ENCODE data around the gene PTPRZ1.

Gene PTPRZ1

DNA sequence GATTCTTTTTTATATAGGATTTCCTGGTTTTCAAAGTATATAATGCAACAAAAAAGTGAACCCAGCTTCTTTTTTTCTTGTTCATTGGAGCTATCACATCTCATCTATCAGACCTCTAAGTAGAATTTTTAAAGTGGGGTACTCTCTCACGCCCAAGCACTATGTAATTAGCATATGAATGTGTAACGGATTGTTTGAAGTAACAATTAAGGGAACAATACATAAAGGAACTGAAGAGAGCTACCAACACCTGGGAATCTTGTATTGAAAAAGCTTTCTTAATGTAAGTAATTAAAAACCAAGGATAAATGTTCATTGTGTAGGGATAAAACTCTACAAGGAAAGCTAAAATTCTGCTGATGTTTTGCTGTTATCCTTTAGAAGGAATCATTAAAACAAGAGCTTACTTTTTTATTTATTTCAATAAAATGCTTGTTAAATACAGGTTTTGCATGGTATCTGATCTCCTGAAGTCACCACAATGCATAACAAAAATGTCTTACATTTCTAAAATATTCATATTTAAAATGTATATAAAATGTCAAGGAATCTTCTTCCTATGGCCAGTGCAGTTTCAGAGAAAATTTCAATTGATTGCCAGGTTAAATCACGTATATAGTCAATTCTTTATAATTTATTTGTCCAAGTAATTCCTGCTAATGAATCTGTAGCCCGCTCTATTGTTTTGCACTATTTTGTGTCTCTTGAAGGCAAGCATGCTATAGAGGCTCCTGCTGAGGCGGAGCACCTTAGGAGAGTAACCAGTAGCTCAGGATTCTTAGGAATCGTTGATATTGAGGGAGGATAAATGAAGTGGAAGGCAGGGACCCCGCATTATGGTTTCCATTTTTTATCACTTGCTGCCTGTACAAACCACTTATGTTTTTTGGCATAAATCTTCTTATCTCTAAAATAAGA is 51.6 kb downstream of the PTPRZ1 start:
- H3K4me3 Mint-ChIP-seq = no peak overlapping the region

DNA sequence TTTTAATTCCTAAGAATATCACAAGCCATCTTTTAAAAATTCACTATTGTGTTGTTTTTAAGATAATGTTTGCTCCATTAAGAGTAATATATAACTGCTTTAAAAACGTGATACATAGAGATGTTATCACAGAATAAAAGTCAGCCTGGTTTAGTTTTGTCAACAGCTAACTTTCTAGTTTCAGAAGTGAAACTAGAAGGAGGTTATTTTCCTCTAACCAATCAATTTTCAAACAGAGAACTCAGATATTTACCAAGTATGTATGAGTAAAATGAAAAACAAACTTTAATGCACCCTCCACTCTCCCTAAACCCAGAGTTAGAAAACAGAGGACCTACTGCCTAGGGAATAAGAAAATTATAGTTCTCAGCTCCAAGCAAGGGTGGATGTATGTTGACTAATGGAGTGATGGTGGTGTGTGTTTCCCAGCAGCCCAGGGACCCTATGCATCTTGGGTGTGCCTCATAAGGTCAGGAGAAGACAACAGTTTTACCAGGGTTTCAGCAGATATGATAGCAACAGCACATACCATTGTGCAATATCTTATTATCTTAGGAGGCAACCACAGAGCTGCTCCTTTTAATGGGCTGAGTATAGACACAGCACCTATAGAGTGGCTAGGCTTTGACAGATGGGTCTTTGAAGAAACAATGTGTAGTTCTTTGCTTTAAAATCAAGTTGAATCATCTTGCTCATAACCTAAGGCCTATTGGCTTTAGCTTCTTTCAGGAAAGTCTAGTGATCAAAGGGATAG is 58.4 kb downstream of the PTPRZ1 start:
- no peak for DNase-seq
- H3K27ac Mint-ChIP-seq = no peak overlapping the region
- H3K9me3 Mint-ChIP-seq = no peaks in the 10 kb centered on the region
- H3K27me3 Mint-ChIP-seq = no peaks in the 10 kb centered on the region
- ATAC-seq = no peak
- no peaks in the 10 kb centered on the region for H3K4me1 Mint-ChIP-seq
- H3K4me3 Mint-ChIP-seq = no peak overlapping the region

More for the DNA sequence above, 51.6 kb downstream of the PTPRZ1 start:
- Mint-ChIP-seq H3K27ac (no peak overlapping the region), H3K27me3 (no peaks in the 10 kb centered on the region), H3K4me1 (no peaks in the 10 kb centered on the region), H3K9me3 (no peaks in the 10 kb centered on the region)
- no peak for DNase-seq
- ATAC-seq = no peak

DNA sequence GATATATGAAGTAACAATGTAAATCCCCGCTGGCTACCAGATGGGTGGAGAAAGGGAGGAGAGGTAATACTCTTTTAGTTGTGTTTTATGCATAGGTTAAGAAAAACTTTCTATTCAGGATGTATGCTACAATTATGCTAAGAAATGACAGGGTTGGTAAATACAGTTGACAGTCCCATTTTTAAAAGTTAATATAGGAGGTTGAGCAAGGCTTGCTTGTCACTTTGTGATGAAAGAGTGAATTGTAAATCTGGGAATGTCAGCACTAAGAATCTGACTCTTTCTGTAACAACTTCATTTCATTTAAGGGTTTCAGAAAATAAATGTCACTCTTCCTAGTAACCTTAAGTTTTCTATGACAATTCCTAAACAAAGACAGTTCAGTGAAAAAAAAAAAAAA is 59.8 kb downstream of the PTPRZ1 start:
- Mint-ChIP-seq H3K4me1 (no peaks in the 10 kb centered on the region), H3K27ac (no peak overlapping the region), H3K4me3 (no peak overlapping the region), H3K27me3 (no peaks in the 10 kb centered on the region), H3K9me3 (peaks cover 0 to 3% of the 10 kb centered on the region in 2 donors)
- DNase-seq (no peak), ATAC-seq (no peak)

DNA sequence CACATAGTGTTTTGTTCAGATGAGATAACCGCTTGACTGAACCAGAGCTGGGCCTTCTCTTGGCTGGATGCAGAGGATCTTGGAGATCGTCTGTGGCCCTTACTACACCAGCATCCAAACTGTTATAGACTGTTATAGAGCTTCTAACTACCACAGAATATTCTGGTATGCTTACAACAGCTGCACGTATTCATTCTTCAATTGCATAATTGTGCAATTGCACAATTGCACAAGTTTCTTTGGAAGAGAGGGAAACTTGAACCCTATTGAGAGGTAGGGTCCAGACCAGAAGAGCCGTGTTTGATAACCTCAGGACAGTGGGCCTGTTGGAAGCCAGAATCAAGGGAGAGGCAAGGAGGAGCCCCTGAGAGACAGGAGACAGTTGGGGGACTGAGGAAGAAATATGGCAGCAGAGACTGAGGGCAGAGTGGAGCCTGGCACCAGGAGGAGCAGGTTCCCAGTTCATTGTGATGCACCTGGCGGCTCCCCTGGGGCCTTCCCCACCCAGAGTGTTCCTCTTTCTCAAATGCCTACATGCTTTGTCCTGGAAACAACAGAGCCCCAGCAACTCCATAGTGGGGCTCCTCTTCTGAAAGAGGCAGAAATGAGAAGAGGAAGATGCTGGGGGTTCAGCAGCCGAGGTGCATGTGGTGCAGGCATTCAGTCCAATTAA is 64.1 kb downstream of the PTPRZ1 start:
- Mint-ChIP-seq H3K4me1 (no peaks in the 10 kb centered on the region), H3K27me3 (no peaks in the 10 kb centered on the region), H3K27ac (no peak overlapping the region), H3K4me3 (no peak overlapping the region), H3K9me3 (peaks cover 0 to 3% of the 10 kb centered on the region in 2 donors)
- no peak for ATAC-seq
- no peak for DNase-seq

DNA sequence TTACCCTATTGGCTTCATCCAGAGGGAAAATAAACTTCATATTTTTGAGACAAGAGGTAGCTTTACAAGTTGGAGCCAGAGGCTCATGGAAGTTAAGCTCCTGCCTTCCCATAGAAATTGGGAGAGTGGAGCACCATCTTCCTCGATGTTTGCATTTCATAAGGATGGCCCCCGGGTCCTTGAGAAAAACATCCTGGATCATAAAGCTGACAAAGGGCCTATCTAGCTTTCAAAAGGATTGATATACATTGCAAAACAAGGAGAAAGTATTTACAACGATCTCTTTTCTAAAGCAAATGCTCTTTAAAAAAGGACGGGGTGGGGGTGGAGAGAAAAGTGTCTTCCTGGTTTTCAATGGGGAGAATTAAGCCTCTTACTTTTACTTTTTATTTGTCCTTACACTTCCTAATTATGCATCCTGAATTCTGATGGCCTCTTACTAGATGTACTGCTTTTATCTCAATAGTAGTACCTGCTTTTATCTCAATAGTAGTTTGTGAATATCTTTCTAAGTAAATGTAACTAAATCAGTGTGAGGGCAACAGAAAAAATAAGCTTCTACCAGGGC is 65.6 kb downstream of the PTPRZ1 start:
- no peak for ATAC-seq
- no peak overlapping the region for H3K27ac Mint-ChIP-seq
- no peak overlapping the region for H3K4me3 Mint-ChIP-seq
- peaks cover 0 to 3% of the 10 kb centered on the region in 2 donors for H3K9me3 Mint-ChIP-seq
- no peaks in the 10 kb centered on the region for H3K4me1 Mint-ChIP-seq
- no peak for DNase-seq
- H3K27me3 Mint-ChIP-seq = no peaks in the 10 kb centered on the region

DNA sequence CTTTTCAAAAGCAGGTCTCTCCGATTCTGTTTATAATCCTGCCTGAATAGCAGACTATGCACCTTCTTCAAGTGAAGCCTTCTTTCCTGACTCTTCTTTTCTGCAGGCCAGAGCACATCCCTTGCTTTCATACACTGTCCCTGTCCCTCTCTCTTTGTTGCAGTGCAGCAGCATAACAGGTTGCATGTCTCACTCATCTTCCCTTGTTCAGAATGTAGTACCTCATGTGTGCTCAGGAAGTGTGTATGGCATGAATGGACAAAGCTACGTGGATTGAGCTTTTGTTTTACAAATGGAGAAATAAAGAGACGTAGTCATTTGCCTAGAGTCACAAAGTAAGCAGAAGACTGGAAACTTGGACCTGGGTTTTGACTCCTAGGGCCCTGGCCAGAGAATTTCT is 68.0 kb downstream of the PTPRZ1 start:
- no peaks in the 10 kb centered on the region for H3K4me1 Mint-ChIP-seq
- DNase-seq = no peak
- H3K27ac Mint-ChIP-seq = no peak overlapping the region
- peaks cover 0 to 3% of the 10 kb centered on the region in 2 donors for H3K9me3 Mint-ChIP-seq
- ATAC-seq = no peak
- no peaks in the 10 kb centered on the region for H3K27me3 Mint-ChIP-seq
- no peak overlapping the region for H3K4me3 Mint-ChIP-seq

GRCh38 chr7:121941830-121942229 is 68.9 kb downstream of the PTPRZ1 start:
- no peak overlapping the region for H3K4me3 Mint-ChIP-seq
- no peak for DNase-seq
- no peak overlapping the region for H3K27ac Mint-ChIP-seq
- no peak for ATAC-seq
- no peaks in the 10 kb centered on the region for H3K4me1 Mint-ChIP-seq
- H3K27me3 Mint-ChIP-seq = no peaks in the 10 kb centered on the region
- peaks cover 0 to 3% of the 10 kb centered on the region in 2 donors for H3K9me3 Mint-ChIP-seq

DNA sequence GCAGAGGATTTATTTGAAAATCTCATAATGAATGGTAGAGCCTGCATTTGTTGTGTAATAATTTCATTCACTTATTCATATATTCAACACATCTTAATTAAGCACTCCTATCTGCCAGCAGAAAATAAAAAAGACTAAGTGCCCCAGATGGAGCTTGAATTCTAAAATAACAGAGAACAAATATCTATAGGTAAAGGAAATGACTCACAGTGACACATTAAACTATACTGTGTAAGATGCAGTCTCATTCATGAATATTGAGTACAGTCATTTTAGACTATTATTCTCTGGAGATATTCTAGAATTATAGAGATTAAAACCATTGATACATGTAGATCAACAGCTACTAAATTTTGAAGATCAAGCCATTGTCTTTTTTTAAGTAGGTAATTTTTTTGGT is 72.1 kb downstream of the PTPRZ1 start:
- no peak overlapping the region for H3K27ac Mint-ChIP-seq
- H3K9me3 Mint-ChIP-seq = peaks cover 7 to 8% of the 10 kb centered on the region in 2 donors
- no peaks in the 10 kb centered on the region for H3K4me1 Mint-ChIP-seq
- DNase-seq (no peak), ATAC-seq (no peak)
- no peaks in the 10 kb centered on the region for H3K27me3 Mint-ChIP-seq
- H3K4me3 Mint-ChIP-seq = no peak overlapping the region

DNA sequence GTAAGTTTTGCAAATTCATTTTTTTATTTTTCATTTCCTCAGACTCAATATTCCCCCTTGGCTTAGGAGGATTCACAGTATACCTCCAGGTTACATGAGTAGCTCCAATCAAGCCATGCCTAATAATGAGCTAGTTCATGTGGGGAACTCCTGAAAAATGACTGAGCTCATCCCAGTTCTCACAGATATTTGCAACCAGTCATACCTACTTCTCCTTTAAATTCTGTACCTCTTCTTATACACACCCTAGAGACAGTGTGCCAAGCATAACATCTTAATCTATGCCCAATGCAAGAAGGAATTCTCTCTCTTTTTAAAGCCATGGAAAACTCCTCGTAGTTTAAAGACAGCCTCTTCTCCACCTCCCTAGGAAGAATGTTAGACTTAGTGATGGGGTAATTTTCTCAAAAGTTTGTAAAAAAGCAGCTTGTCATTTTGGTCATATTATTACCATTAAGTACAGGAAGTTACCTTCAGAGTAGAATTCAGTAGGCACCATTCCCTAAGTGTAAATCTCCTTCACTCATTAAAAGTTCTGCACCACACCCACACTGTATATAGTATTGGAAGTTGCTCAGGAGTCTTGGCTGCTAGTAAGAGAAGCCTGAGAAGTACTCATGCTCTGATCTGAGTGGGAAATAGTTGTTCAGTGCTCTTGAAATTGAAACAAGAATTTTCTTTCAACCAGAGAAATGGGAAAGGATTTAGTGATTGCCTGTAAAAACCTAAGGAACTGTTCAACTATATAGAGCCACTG is 72.7 kb downstream of the PTPRZ1 start:
- Mint-ChIP-seq H3K4me1 (no peaks in the 10 kb centered on the region), H3K4me3 (no peak overlapping the region), H3K27ac (no peak overlapping the region), H3K27me3 (no peaks in the 10 kb centered on the region), H3K9me3 (peaks cover 8% of the 10 kb centered on the region in 2 donors)
- ATAC-seq = no peak
- no peak for DNase-seq

DNA sequence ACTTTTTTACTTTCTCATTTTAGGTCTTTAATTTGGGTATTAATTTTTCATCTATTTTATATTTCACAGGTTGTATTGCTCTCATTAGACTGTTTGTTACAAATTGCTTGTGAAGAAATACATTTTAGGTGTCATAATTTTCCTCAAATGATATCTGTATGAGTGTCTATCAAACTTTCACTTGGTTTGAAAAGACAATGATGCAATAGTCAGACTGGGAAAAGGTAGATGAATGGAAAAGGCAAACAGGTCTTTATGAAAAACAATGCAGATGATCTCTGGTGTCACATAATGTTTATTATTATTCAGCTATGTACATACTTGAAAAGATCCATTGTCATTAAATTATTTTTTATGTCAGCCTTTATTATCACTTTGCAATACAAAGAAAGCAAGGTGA is 80.2 kb downstream of the PTPRZ1 start:
- ATAC-seq = no peak
- peaks cover 8 to 19% of the 10 kb centered on the region in 2 donors for H3K9me3 Mint-ChIP-seq
- H3K4me1 Mint-ChIP-seq = no peaks in the 10 kb centered on the region
- no peak for DNase-seq
- H3K27ac Mint-ChIP-seq = no peak overlapping the region
- H3K27me3 Mint-ChIP-seq = no peaks in the 10 kb centered on the region
- no peak overlapping the region for H3K4me3 Mint-ChIP-seq

DNA sequence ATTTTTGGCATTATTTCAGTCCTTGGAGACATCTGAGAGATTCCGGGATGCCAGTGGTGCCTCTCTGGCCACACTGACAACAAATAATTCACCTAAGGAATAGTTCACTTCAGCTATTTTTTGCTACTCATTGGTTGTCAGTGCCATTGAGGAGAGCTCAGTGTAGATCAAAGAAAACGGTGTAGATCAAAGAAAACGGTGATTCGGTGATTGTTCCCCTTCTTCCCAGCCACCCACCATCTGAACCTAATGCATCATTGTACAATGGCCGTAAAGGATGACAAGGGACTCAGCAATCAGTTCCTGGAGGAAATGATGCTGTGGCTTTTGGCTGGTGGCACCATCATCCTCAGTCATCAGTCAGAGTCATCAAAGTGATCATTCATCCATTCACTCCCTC is 80.6 kb downstream of the PTPRZ1 start:
- Mint-ChIP-seq H3K9me3 (peaks cover 8 to 23% of the 10 kb centered on the region in 2 donors), H3K4me3 (no peak overlapping the region)

DNA sequence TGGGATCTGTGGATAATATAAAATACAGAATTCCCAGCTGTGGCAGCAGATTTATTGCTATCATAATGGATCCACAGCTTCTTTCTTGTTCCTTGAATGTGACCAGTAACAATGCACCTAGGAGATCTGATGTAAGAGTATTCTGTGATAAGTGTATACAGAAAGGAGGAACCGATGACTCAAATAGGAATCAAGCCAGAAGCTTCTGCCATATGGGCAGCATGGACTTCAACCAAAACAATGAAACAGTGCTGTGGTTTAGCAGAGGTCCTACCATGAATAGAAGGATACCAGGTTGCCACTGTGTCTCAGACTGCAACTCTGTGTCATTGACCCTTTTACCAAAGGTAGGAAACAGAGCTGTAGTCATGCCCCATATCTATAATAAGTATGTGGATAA is 81.8 kb downstream of the PTPRZ1 start:
- DNase-seq (no peak), ATAC-seq (no peak)
- no peaks in the 10 kb centered on the region for H3K27me3 Mint-ChIP-seq
- no peak overlapping the region for H3K27ac Mint-ChIP-seq
- H3K4me1 Mint-ChIP-seq = no peaks in the 10 kb centered on the region
- H3K9me3 Mint-ChIP-seq = peaks cover 4 to 15% of the 10 kb centered on the region in 2 donors
- no peak overlapping the region for H3K4me3 Mint-ChIP-seq

More for the DNA sequence above, 80.6 kb downstream of the PTPRZ1 start:
- DNase-seq (no peak), ATAC-seq (no peak)
- Mint-ChIP-seq H3K27ac (no peak overlapping the region), H3K27me3 (no peaks in the 10 kb centered on the region), H3K4me1 (no peaks in the 10 kb centered on the region)

GRCh38 chr7:121957626-121958025 is 84.7 kb downstream of the PTPRZ1 start:
- Mint-ChIP-seq H3K4me1 (no peaks in the 10 kb centered on the region), H3K27ac (no peak overlapping the region), H3K9me3 (peaks cover 8 to 15% of the 10 kb centered on the region in 2 donors), H3K4me3 (no peak overlapping the region), H3K27me3 (no peaks in the 10 kb centered on the region)
- no peak for ATAC-seq
- no peak for DNase-seq

DNA sequence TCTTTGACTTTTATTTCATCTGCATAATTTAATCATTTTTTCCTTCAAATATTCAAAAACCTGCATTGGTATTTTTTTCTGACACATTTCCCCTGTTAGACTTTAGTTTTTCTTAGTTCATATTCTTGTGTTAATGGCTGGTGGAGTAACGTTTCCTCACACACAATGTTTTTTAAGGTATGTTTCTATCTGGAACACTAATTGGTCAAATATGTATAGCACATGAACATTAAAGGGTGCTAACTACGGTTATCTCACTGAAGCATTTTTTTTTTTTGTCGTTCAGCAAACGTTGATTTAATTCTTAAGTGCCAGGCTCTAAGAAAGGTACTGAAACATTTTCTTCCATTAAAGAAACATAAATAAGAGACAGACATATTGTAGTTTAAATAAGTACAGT is 87.7 kb downstream of the PTPRZ1 start:
- DNase-seq = no peak
- Mint-ChIP-seq H3K4me3 (no peak overlapping the region), H3K27me3 (no peaks in the 10 kb centered on the region), H3K4me1 (no peaks in the 10 kb centered on the region), H3K9me3 (peaks cover 15 to 33% of the 10 kb centered on the region in 2 donors), H3K27ac (no peak overlapping the region)
- no peak for ATAC-seq
